Measurements from ENCODE around the gene ZSCAN2.

Gene ZSCAN2

DNA sequence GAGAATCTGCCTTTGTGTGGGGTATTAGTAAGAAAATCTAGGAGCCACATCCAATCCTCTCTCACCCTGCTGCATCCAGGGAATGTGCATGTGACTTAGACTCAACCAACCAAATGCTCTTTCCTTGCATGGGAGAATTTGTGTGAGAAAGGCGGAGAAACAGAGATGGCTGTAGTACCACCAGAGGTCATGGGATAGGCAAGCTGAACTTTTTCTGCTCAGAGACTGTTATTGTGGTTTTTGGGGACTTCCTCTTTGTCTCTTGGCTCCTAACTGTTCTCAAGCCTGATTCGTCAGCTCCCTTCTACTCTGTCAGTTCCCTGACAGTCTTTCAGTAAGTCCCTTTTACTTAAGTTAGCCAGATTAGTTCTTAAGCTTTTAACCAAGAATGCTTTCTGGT, 2.6 kb upstream of the ZSCAN2 start:
- Histone ChIP-seq H3K27me3 (ENCODE audit: control insufficient read depth, insufficient read depth, low read length) (no peaks in the 10 kb centered on the region), H3K4me1 (ENCODE audit: control insufficient read depth, insufficient read depth, low read length) (peaks cover 3% of the 10 kb centered on the region; the same call in 1 of the 2 replicates), H3K9me3 (ENCODE audit: control insufficient read depth, insufficient read depth, low read length) (no peaks in the 10 kb centered on the region), H3K27ac (ENCODE audit: low read length) (no peak overlapping the region), H3K36me3 (ENCODE audit: control insufficient read depth, insufficient read depth, low read length) (no peaks in the 10 kb centered on the region), H3K4me3 (ENCODE audit: low read length) (no peak overlapping the region)
- DNase-seq (ENCODE audit: low read depth, low spot score): no peak
- no CpG with 5 or more reads among the region's 2 CpGs for WGBS (ENCODE audit: insufficient coverage, insufficient read length)

DNA sequence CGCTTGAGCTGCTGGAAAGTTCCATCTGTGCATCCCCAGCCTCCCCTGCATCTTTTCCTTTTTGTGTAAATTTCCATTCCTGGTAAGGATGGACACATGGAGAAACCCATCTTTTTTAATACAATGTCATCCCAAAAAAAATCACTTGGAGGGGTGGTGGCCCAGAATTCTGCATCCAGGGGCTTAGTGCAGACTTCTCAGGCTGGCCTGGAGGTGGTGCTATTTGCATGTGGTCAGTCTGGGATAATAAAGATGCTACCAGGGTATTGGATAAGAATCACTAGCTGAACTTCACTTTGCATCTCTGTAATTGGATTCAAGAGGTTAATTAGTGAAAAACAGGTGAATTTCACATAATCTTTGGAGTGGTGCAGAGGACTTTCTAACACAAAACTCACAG, 1.8 kb upstream of the ZSCAN2 start:
- no peak for DNase-seq (ENCODE audit: low read depth, low spot score)
- peaks cover 6% of the 10 kb centered on the region for H3K4me1 ChIP-seq (ENCODE audit: control insufficient read depth, insufficient read depth, low read length)
- no peak overlapping the region for H3K27ac ChIP-seq (ENCODE audit: low read length)
- no peaks in the 10 kb centered on the region for H3K9me3 ChIP-seq (ENCODE audit: control insufficient read depth, insufficient read depth, low read length)
- no peaks in the 10 kb centered on the region for H3K36me3 ChIP-seq (ENCODE audit: control insufficient read depth, insufficient read depth, low read length)
- WGBS (ENCODE audit: insufficient coverage, insufficient read length): no CpG with 5 or more reads among the region's 1 CpG
- H3K27me3 ChIP-seq (ENCODE audit: control insufficient read depth, insufficient read depth, low read length): no peaks in the 10 kb centered on the region
- H3K4me3 ChIP-seq (ENCODE audit: low read length): no peak overlapping the region

DNA sequence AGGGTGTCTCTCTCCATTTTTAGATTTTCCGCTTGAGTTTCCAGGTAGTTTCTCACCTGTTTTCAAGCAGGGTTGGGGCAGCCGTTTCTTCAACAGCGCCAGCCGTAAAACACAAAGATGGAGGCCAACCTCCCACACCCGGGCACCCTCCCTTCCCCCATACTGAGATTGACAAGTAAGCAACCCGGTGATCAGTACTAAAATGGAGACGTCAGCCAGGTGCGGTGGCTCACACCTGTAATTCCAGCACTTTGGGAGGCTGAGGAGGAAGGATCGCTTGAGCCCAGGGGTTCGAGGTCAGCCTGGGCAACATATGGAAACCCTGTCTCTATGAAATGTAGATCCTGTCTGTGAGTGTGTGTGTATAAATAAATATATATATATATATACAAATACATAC, 903 bp upstream of the ZSCAN2 start:
- no peak for DNase-seq (ENCODE audit: low read depth, low spot score)
- Histone ChIP-seq H3K4me1 (ENCODE audit: control insufficient read depth, insufficient read depth, low read length) (peaks cover 10% of the 10 kb centered on the region), H3K27me3 (ENCODE audit: control insufficient read depth, insufficient read depth, low read length) (no peaks in the 10 kb centered on the region), H3K27ac (ENCODE audit: low read length) (no peak overlapping the region), H3K4me3 (ENCODE audit: low read length) (no peak overlapping the region), H3K9me3 (ENCODE audit: control insufficient read depth, insufficient read depth, low read length) (no peaks in the 10 kb centered on the region), H3K36me3 (ENCODE audit: control insufficient read depth, insufficient read depth, low read length) (no peaks in the 10 kb centered on the region)
- WGBS (ENCODE audit: insufficient coverage, insufficient read length): no CpG with 5 or more reads among the region's 10 CpGs

DNA sequence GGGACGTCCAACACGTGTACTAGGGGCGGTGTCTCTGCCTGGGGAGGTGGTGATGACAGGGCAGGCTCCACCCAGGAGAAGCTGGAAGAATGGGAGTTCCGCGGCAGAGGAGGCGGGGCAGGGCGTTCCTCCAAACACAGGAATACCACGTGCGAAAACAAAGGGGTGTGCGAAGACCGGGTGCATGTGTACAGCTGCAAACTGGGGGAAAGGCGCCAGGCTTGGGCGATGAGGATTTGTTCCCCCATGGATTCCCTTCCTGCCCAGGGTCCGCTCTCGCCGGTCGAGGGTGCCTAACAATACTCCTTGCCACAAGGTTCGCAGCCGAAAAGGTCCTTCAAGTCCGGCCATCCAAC, 500 bp upstream of the ZSCAN2 start:
- Histone ChIP-seq H3K27me3 (ENCODE audit: control insufficient read depth, insufficient read depth, low read length) (no peaks in the 10 kb centered on the region), H3K9me3 (ENCODE audit: control insufficient read depth, insufficient read depth, low read length) (no peaks in the 10 kb centered on the region), H3K27ac (ENCODE audit: low read length) (no peak overlapping the region), H3K4me1 (ENCODE audit: control insufficient read depth, insufficient read depth, low read length) (peaks cover 10% of the 10 kb centered on the region), H3K36me3 (ENCODE audit: control insufficient read depth, insufficient read depth, low read length) (no peaks in the 10 kb centered on the region), H3K4me3 (ENCODE audit: low read length) (peak overlapping the region; percentile 30; the same call in 1 of the 2 replicates)
- no CpG with 5 or more reads among the region's 20 CpGs for WGBS (ENCODE audit: insufficient coverage, insufficient read length)
- DNase-seq (ENCODE audit: low read depth, low spot score): no peak

DNA sequence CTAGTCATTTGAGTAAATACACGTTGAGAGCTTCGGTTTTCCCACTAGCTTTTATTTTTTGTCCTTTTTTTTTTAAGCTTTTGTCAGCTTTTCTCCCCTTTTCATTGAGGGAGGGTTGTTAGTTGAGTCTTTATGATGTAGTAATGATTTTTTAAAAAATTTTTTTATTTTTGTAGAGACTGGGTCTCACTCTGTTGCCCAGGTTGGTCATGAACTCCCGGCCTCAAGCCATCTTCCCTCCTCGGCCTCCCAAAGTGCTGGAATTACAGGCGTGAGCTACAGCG, 688 bp downstream of the ZSCAN2 start:
- H3K4me3 ChIP-seq (ENCODE audit: low read length): peak overlapping the region; percentile 48; the same call in 1 of the 2 replicates
- H3K4me1 ChIP-seq (ENCODE audit: control insufficient read depth, insufficient read depth, low read length): peaks cover 11% of the 10 kb centered on the region
- no peaks in the 10 kb centered on the region for H3K9me3 ChIP-seq (ENCODE audit: control insufficient read depth, insufficient read depth, low read length)
- WGBS (ENCODE audit: insufficient coverage, insufficient read length): no CpG with 5 or more reads among the region's 6 CpGs
- no peaks in the 10 kb centered on the region for H3K27me3 ChIP-seq (ENCODE audit: control insufficient read depth, insufficient read depth, low read length)
- no peak for DNase-seq (ENCODE audit: low read depth, low spot score)
- H3K36me3 ChIP-seq (ENCODE audit: control insufficient read depth, insufficient read depth, low read length): no peaks in the 10 kb centered on the region; the same call in 1 of the 2 replicates
- H3K27ac ChIP-seq (ENCODE audit: low read length): no peak overlapping the region

DNA sequence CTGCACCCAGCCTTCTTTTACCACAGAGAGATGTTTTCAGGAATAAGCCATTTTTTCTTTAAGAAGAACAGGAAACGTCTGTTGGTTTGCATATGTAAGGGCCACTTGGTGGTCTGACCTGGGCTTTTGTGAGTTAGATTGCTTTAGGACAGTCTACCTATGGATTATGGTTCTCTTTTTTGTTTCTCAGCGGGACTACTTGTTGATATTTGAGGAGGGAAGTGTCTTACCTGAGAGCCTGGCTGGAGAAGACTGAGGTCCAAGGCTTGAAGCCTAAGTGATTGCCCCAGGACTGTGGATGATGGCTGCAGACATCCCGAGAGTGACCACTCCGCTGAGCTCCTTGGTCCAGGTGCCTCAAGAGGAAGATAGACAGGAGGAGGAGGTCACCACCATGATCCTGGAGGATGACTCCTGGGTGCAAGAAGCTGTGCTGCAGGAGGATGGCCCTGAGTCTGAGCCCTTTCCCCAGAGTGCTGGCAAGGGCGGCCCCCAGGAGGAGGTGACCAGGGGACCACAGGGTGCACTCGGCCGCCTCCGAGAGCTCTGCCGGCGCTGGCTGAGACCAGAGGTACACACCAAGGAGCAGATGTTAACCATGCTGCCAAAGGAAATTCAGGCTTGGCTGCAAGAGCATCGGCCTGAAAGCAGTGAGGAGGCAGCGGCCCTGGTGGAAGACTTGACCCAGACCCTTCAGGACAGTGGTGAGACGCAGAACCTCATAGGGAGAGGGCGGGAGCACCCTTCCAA, 3.0 kb downstream of the ZSCAN2 start:
- no CpG with 5 or more reads among the region's 14 CpGs for WGBS (ENCODE audit: insufficient coverage, insufficient read length)
- Histone ChIP-seq H3K36me3 (ENCODE audit: control insufficient read depth, insufficient read depth, low read length) (peaks cover 3% of the 10 kb centered on the region; the same call in 1 of the 2 replicates), H3K27ac (ENCODE audit: low read length) (peak overlapping the region; percentile 9), H3K4me3 (ENCODE audit: low read length) (peak overlapping the region; percentile 6; the same call in 1 of the 2 replicates), H3K4me1 (ENCODE audit: control insufficient read depth, insufficient read depth, low read length) (peaks cover 11% of the 10 kb centered on the region), H3K27me3 (ENCODE audit: control insufficient read depth, insufficient read depth, low read length) (no peaks in the 10 kb centered on the region), H3K9me3 (ENCODE audit: control insufficient read depth, insufficient read depth, low read length) (no peaks in the 10 kb centered on the region)
- peak; percentile 72 for DNase-seq (ENCODE audit: low read depth, low spot score)

DNA sequence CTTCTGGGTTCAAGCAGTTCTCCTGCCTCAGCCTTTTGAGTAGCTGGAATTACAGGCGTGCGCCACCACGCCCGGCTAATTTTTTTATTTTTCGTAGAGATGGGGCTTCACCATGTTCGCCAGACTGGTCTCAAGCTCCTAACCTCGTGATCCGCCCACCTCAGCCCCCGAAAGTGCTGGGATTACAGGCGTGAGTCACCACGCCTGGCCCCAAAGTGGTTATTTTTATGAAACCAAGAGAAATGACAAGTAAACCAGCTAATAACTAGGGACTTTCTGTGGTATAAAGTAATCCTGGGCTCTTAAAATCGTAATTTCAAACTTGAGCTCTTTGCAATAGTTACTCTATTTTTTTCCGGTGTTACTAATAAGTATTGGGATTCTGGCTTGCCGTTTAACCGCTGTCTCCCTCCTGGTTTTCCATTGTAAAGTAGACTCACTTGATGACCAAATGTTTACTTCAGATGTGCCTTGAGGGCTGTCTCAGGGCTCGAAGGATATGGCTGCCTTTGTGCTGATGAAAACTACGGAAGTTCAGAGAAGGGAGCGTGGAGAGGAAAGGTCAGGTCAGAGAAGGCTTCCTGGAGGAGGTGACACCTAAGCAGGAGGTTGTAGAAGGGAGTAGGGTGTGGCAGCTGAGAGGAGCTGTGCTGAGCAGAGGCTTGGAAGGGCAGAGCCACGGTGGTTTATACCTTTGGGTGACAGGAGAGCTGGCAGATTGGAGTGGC, 4.2 kb downstream of the ZSCAN2 start:
- Histone ChIP-seq H3K36me3 (ENCODE audit: control insufficient read depth, insufficient read depth, low read length) (peaks cover 3% of the 10 kb centered on the region; the same call in 1 of the 2 replicates), H3K4me3 (ENCODE audit: low read length) (no peak overlapping the region), H3K4me1 (ENCODE audit: control insufficient read depth, insufficient read depth, low read length) (peaks cover 11% of the 10 kb centered on the region), H3K9me3 (ENCODE audit: control insufficient read depth, insufficient read depth, low read length) (no peaks in the 10 kb centered on the region), H3K27me3 (ENCODE audit: control insufficient read depth, insufficient read depth, low read length) (no peaks in the 10 kb centered on the region), H3K27ac (ENCODE audit: low read length) (no peak overlapping the region)
- no peak for DNase-seq (ENCODE audit: low read depth, low spot score)
- no CpG with 5 or more reads among the region's 19 CpGs for WGBS (ENCODE audit: insufficient coverage, insufficient read length)

DNA sequence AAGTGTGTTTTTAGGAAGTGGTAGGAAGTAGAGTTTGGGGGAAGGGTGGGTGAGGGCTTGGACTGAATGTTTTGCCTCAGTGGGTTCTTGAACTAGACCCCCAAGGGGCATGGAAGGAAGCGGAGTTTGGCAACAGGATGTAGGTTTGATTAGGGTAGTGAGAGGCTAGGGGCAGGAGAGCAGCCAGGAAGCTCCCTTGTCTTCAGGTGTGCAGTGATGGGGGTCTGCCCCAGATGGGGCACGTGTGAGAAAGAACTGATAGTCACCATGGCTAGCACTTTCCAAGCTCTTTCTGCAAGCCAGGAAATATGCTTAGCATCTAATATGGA, 4.7 kb downstream of the ZSCAN2 start:
- no peak overlapping the region for H3K27ac ChIP-seq (ENCODE audit: low read length)
- DNase-seq (ENCODE audit: low read depth, low spot score): no peak
- H3K4me3 ChIP-seq (ENCODE audit: low read length): no peak overlapping the region
- no peaks in the 10 kb centered on the region for H3K9me3 ChIP-seq (ENCODE audit: control insufficient read depth, insufficient read depth, low read length)
- H3K27me3 ChIP-seq (ENCODE audit: control insufficient read depth, insufficient read depth, low read length): no peaks in the 10 kb centered on the region
- no CpG with 5 or more reads among the region's 2 CpGs for WGBS (ENCODE audit: insufficient coverage, insufficient read length)
- H3K36me3 ChIP-seq (ENCODE audit: control insufficient read depth, insufficient read depth, low read length): peaks cover 3% of the 10 kb centered on the region; the same call in 1 of the 2 replicates
- peaks cover 11% of the 10 kb centered on the region for H3K4me1 ChIP-seq (ENCODE audit: control insufficient read depth, insufficient read depth, low read length)

DNA sequence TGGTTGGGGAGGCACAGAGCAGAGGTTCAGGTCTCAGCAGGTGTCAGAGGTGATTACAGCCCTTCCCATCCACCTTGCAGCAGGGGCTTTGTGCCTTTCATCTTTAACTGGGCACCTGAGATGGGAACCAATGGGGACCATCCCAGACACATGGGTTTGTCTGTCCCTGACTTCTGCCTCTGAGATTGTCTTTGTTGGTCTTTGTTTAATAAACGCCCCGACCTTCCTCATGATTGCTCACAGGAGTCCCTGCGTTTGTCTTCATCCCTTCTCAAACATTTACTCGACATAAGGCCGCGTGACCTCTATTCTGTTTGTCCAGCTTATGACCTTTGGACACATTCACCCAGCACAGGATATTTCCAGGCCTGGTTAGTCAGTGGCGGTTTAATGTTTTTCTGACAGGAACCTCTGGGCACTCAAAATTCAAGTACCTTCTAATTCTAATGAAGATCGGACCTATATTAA, 5.9 kb downstream of the ZSCAN2 start:
- Histone ChIP-seq H3K4me1 (ENCODE audit: control insufficient read depth, insufficient read depth, low read length) (peaks cover 11% of the 10 kb centered on the region), H3K9me3 (ENCODE audit: control insufficient read depth, insufficient read depth, low read length) (no peaks in the 10 kb centered on the region), H3K27me3 (ENCODE audit: control insufficient read depth, insufficient read depth, low read length) (no peaks in the 10 kb centered on the region), H3K4me3 (ENCODE audit: low read length) (no peak overlapping the region), H3K27ac (ENCODE audit: low read length) (no peak overlapping the region), H3K36me3 (ENCODE audit: control insufficient read depth, insufficient read depth, low read length) (peaks cover 3% of the 10 kb centered on the region; the same call in 1 of the 2 replicates)
- no peak for DNase-seq (ENCODE audit: low read depth, low spot score)
- WGBS (ENCODE audit: insufficient coverage, insufficient read length): no CpG with 5 or more reads among the region's 8 CpGs

DNA sequence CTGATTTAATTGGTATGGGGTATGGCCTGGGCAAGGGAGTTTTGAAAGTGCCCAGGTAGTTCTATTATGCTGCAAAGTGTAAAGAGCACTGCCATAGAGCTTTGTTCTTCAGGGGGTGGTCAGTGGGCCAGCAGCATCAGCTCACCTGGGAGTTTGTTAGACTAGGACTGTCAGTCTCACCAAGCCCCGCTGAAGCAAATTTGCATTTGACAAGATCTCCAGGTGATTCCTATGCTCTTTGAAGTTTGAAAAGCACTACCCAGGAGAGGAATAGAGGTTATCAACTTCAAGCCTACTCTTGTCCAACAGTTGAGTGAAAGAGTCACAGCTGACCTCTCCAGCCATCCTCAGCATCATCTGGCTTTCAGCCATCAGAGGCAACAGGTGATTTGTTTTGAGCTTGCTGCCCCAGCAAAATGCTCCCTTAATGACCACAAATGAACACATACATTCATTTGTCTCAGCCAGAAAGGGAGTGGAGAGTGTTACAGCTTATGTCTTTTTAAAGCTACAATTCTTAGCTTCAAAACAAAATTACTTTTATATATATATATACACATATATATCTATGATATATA, 8.0 kb downstream of the ZSCAN2 start:
- DNase-seq (ENCODE audit: low read depth, low spot score): no peak
- WGBS (ENCODE audit: insufficient coverage, insufficient read length): no CpG with 5 or more reads among the region's 1 CpG

More for the DNA sequence above, 8.0 kb downstream of the ZSCAN2 start:
- Histone ChIP-seq H3K27ac (ENCODE audit: low read length) (no peak overlapping the region), H3K4me3 (ENCODE audit: low read length) (no peak overlapping the region), H3K4me1 (ENCODE audit: control insufficient read depth, insufficient read depth, low read length) (peaks cover 10% of the 10 kb centered on the region), H3K36me3 (ENCODE audit: control insufficient read depth, insufficient read depth, low read length) (peaks cover 3% of the 10 kb centered on the region; the same call in 1 of the 2 replicates), H3K27me3 (ENCODE audit: control insufficient read depth, insufficient read depth, low read length) (no peaks in the 10 kb centered on the region), H3K9me3 (ENCODE audit: control insufficient read depth, insufficient read depth, low read length) (no peaks in the 10 kb centered on the region)

All from iPS DF 6.9 (cell line).